ENCODE data around the gene NHSL2. TPM values are rescaled to one million over a fixed set of nuclear protein-coding genes. Genes with fewer than 3 reads are reported as not detected.
"Not testable (repeated sequence)": the region's sequence is repeated elsewhere in the genome, so short reads cannot be mapped to it uniquely, and the experiment has no call there.

Gene NHSL2
- total RNA-seq, 1 donor from 2014 or later, result 4.7 TPM

DNA sequence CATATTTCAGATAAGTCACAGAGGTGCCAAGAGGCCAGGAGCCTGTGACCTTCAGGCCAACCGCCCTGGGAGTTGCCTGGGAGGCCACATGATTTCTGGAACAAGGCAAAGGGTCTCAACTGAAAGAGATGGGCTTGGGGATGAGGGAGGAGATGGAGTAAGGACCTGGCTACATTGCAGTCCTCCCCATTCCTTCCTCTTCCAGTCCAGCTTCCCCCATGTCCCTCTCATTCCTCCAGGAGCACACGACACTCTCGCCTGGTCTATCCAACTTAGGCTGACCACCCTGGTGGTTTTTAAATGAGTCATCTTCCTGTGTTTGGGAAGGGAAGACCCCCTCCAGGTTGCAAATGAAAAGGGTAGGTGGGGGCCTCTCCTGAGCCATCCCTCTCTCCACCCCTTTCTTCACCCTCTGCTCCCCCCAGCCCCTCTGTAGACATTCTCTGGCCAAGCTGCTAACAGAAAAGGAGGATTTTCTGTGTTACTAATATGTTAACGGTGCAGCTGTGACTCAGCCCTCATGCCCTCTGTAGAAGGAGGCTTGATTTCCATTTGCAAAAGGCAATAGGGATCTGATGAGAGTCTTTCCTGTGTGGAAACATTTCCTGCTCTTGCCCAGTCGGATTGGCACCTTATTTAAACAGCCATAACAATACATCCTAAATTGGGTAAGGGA is 141.9 kb downstream of the NHSL2 start:
- H3K36me3 ChIP-seq (ENCODE audit: control insufficient read depth in 3 of 3, insufficient read depth in 3 of 3, low read length in 3 of 3), result no peaks in the 10 kb centered on the region
- no peak overlapping the region for H3K9ac ChIP-seq (ENCODE audit: low read depth in 1 of 3, low read length in 3 of 3)
- no peaks in the 10 kb centered on the region for H3K4me1 ChIP-seq (ENCODE audit: control insufficient read depth in 3 of 3, insufficient read depth in 3 of 3, low read length in 3 of 3)
- peaks cover 0 to 10% (median 0%) of the 10 kb centered on the region in 3 donors for H3K27me3 ChIP-seq (ENCODE audit: control insufficient read depth in 3 of 3, insufficient read depth in 3 of 3, low read length in 3 of 3)
- H3K4me3 ChIP-seq (ENCODE audit: low read length in 3 of 3), result no peak overlapping the region
- no peak overlapping the region for H3K27ac ChIP-seq (ENCODE audit: low read depth, low read length)
- no peaks in the 10 kb centered on the region for H3K9me3 ChIP-seq (ENCODE audit: control insufficient read depth in 3 of 3, low read length in 3 of 3)

GRCh38 chrX:72053508-72053907 is 142.9 kb downstream of the NHSL2 start:
- H3K27ac ChIP-seq (ENCODE audit: low read depth, low read length), result no peak overlapping the region
- H3K9ac ChIP-seq (ENCODE audit: low read depth in 1 of 3, low read length in 3 of 3), result no peak overlapping the region
- H3K4me3 ChIP-seq (ENCODE audit: low read length in 3 of 3), result no peak overlapping the region
- peaks cover 0 to 10% (median 0%) of the 10 kb centered on the region in 3 donors for H3K27me3 ChIP-seq (ENCODE audit: control insufficient read depth in 3 of 3, insufficient read depth in 3 of 3, low read length in 3 of 3)
- H3K36me3 ChIP-seq (ENCODE audit: control insufficient read depth in 3 of 3, insufficient read depth in 3 of 3, low read length in 3 of 3), result no peaks in the 10 kb centered on the region
- no peaks in the 10 kb centered on the region for H3K9me3 ChIP-seq (ENCODE audit: control insufficient read depth in 3 of 3, low read length in 3 of 3)
- H3K4me1 ChIP-seq (ENCODE audit: control insufficient read depth in 3 of 3, insufficient read depth in 3 of 3, low read length in 3 of 3), result no peaks in the 10 kb centered on the region

- Histone ChIP-seq H3K9ac (ENCODE audit: low read depth in 1 of 3, low read length in 3 of 3) (no peak overlapping the region), H3K4me3 (ENCODE audit: low read length in 3 of 3) (no peak overlapping the region), H3K27ac (ENCODE audit: low read depth, low read length) (no peak overlapping the region), H3K27me3 (ENCODE audit: control insufficient read depth in 3 of 3, insufficient read depth in 3 of 3, low read length in 3 of 3) (peaks cover 0 to 10% (median 0%) of the 10 kb centered on the region in 3 donors), H3K36me3 (ENCODE audit: control insufficient read depth in 3 of 3, insufficient read depth in 3 of 3, low read length in 3 of 3) (no peaks in the 10 kb centered on the region), H3K4me1 (ENCODE audit: control insufficient read depth in 3 of 3, insufficient read depth in 3 of 3, low read length in 3 of 3) (peaks cover 0 to 2% (median 0%) of the 10 kb centered on the region in 3 donors), H3K9me3 (ENCODE audit: control insufficient read depth in 3 of 3, low read length in 3 of 3) (no peaks in the 10 kb centered on the region)
These were observed 144.3 kb downstream of the NHSL2 start for GRCh38 chrX:72054779-72055489.

DNA sequence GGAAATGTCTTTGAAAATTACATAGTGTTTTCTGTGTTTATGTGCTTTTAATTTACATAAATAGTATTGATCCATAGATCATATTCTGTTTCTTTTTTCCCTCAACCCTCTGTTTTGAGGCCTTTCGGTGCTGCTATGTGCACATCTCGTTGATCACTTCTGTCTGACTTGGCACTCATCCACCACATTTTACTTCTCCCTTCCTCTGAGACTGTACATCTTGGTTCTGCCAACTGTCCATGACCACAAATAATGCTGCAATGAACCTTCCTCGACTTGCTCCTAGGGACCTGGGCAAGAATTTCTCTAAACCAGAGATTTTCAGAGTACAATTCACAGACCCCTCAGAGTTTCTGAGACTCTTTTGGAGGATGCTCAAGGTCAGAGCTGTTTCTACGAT is 146.7 kb downstream of the NHSL2 start:
- no peak overlapping the region for H3K9ac ChIP-seq (ENCODE audit: low read depth in 1 of 3, low read length in 3 of 3)
- no peaks in the 10 kb centered on the region for H3K36me3 ChIP-seq (ENCODE audit: control insufficient read depth in 3 of 3, insufficient read depth in 3 of 3, low read length in 3 of 3)
- peaks cover 0 to 2% (median 2%) of the 10 kb centered on the region in 3 donors for H3K4me1 ChIP-seq (ENCODE audit: control insufficient read depth in 3 of 3, insufficient read depth in 3 of 3, low read length in 3 of 3)
- H3K27me3 ChIP-seq (ENCODE audit: control insufficient read depth in 3 of 3, insufficient read depth in 3 of 3, low read length in 3 of 3), result peaks cover 0 to 8% (median 0%) of the 10 kb centered on the region in 3 donors
- no peak overlapping the region for H3K27ac ChIP-seq (ENCODE audit: low read depth, low read length)
- H3K4me3 ChIP-seq (ENCODE audit: low read length in 3 of 3), result no peak overlapping the region
- H3K9me3 ChIP-seq (ENCODE audit: control insufficient read depth in 3 of 3, low read length in 3 of 3), result no peaks in the 10 kb centered on the region

GRCh38 chrX:72057849-72058248 is 147.2 kb downstream of the NHSL2 start:
- Histone ChIP-seq H3K4me1 (ENCODE audit: control insufficient read depth in 3 of 3, insufficient read depth in 3 of 3, low read length in 3 of 3) (peaks cover 0 to 2% (median 2%) of the 10 kb centered on the region in 3 donors), H3K27me3 (ENCODE audit: control insufficient read depth in 3 of 3, insufficient read depth in 3 of 3, low read length in 3 of 3) (peaks cover 0 to 8% (median 0%) of the 10 kb centered on the region in 3 donors), H3K27ac (ENCODE audit: low read depth, low read length) (no peak overlapping the region), H3K9me3 (ENCODE audit: control insufficient read depth in 3 of 3, low read length in 3 of 3) (no peaks in the 10 kb centered on the region), H3K36me3 (ENCODE audit: control insufficient read depth in 3 of 3, insufficient read depth in 3 of 3, low read length in 3 of 3) (no peaks in the 10 kb centered on the region), H3K9ac (ENCODE audit: low read depth in 1 of 3, low read length in 3 of 3) (no peak overlapping the region), H3K4me3 (ENCODE audit: low read length in 3 of 3) (no peak overlapping the region)

DNA sequence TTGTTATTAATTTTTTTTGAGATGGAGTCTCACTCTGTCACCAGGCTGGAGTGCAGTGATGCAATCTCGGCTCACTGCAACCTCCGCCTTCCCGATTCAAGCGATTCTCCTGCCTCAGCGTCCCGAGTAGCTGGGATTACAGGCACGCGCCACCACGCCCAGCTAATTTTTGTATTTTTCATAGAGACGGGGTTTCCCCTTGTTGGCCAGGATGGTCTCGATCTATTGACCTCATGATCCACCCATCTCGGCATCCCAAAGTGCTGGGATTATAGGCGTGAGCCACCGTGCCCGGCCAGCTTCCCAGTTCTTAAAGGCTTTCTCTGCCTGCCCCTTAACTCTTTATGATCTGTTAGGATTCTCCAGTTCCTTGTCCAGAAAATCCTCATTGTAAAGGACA is 147.7 kb downstream of the NHSL2 start:
- not testable (repeated sequence) for H3K9me3 ChIP-seq (ENCODE audit: control insufficient read depth in 3 of 3, low read length in 3 of 3); H3K9ac ChIP-seq (ENCODE audit: low read depth in 1 of 3, low read length in 3 of 3); H3K4me1 ChIP-seq (ENCODE audit: control insufficient read depth in 3 of 3, insufficient read depth in 3 of 3, low read length in 3 of 3); H3K4me3 ChIP-seq (ENCODE audit: low read length in 3 of 3); H3K27ac ChIP-seq (ENCODE audit: low read depth, low read length); H3K27me3 ChIP-seq (ENCODE audit: control insufficient read depth in 3 of 3, insufficient read depth in 3 of 3, low read length in 3 of 3); H3K36me3 ChIP-seq (ENCODE audit: control insufficient read depth in 3 of 3, insufficient read depth in 3 of 3, low read length in 3 of 3)

GRCh38 chrX:72060196-72060920 is 149.7 kb downstream of the NHSL2 start:
- no peak overlapping the region for H3K4me3 ChIP-seq (ENCODE audit: low read length in 3 of 3)
- H3K9me3 ChIP-seq (ENCODE audit: control insufficient read depth in 3 of 3, low read length in 3 of 3), result no peaks in the 10 kb centered on the region
- peaks cover 0 to 7% (median 2%) of the 10 kb centered on the region in 3 donors for H3K4me1 ChIP-seq (ENCODE audit: control insufficient read depth in 3 of 3, insufficient read depth in 3 of 3, low read length in 3 of 3)
- H3K36me3 ChIP-seq (ENCODE audit: control insufficient read depth in 3 of 3, insufficient read depth in 3 of 3, low read length in 3 of 3), result no peaks in the 10 kb centered on the region
- H3K9ac ChIP-seq (ENCODE audit: low read depth in 1 of 3, low read length in 3 of 3), result no peak overlapping the region
- no peak overlapping the region for H3K27ac ChIP-seq (ENCODE audit: low read depth, low read length)
- no peaks in the 10 kb centered on the region for H3K27me3 ChIP-seq (ENCODE audit: control insufficient read depth in 3 of 3, insufficient read depth in 3 of 3, low read length in 3 of 3)

DNA sequence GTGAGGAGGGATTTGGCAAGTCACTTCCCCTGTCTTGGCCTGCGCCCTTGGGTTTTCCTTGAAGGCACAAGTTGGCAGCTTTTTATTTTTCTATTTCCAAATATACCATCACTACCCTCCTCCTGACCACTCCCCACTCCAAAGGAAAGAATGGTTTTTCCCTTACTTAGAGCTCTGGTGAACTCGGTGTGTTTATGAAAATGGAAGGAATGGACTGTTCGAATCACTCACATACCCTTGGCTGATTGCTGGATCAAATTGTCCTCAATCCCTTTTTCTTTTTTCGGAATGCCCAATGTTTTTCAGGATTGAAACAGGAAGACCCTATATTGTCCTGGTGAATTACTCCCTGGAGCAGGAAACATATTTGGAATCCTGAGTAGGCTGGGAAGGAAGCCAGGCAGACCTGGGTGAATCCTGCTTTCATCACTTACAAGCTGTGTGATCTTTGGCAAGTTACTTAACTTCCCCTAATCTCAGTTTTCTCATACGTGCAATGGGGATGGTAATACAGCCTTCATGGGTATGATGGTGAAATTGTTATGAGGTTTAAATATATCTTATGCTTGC is 150.4 kb downstream of the NHSL2 start:
- Histone ChIP-seq H3K27me3 (ENCODE audit: control insufficient read depth in 3 of 3, insufficient read depth in 3 of 3, low read length in 3 of 3) (no peaks in the 10 kb centered on the region), H3K27ac (ENCODE audit: low read depth, low read length) (no peak overlapping the region), H3K9ac (ENCODE audit: low read depth in 1 of 3, low read length in 3 of 3) (no peak overlapping the region), H3K9me3 (ENCODE audit: control insufficient read depth in 3 of 3, low read length in 3 of 3) (no peaks in the 10 kb centered on the region), H3K36me3 (ENCODE audit: control insufficient read depth in 3 of 3, insufficient read depth in 3 of 3, low read length in 3 of 3) (no peaks in the 10 kb centered on the region), H3K4me1 (ENCODE audit: control insufficient read depth in 3 of 3, insufficient read depth in 3 of 3, low read length in 3 of 3) (peaks cover 0 to 7% (median 2%) of the 10 kb centered on the region in 3 donors), H3K4me3 (ENCODE audit: low read length in 3 of 3) (no peak overlapping the region)

DNA sequence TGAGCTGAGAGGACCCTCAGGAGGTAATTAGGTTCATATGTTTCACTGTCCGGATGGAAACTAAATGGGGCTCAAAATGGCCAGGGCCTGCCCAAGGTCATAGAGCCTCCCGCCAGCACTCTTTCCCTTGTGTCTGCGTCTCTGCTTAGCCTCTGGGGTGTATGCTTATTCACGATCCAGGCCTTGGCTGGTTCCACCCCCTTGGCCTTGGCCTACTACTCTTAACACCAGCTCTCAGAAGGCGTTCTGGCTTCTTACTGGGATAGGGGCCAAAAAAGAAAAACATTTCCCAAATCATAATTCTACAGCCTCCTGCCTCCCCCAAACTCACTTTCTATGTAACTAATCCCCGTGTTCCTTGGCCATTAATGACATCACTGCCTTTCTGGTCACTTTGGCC is 152.3 kb downstream of the NHSL2 start:
- H3K27me3 ChIP-seq (ENCODE audit: control insufficient read depth in 3 of 3, insufficient read depth in 3 of 3, low read length in 3 of 3), result peaks cover 0 to 3% (median 0%) of the 10 kb centered on the region in 3 donors
- H3K27ac ChIP-seq (ENCODE audit: low read depth, low read length), result no peak overlapping the region
- no peaks in the 10 kb centered on the region for H3K9me3 ChIP-seq (ENCODE audit: control insufficient read depth in 3 of 3, low read length in 3 of 3)

More for the DNA sequence above, 152.3 kb downstream of the NHSL2 start:
- peaks cover under 1 to 7% (median 2%) of the 10 kb centered on the region in 3 donors for H3K4me1 ChIP-seq (ENCODE audit: control insufficient read depth in 3 of 3, insufficient read depth in 3 of 3, low read length in 3 of 3)
- no peaks in the 10 kb centered on the region for H3K36me3 ChIP-seq (ENCODE audit: control insufficient read depth in 3 of 3, insufficient read depth in 3 of 3, low read length in 3 of 3)
- no peak overlapping the region for H3K4me3 ChIP-seq (ENCODE audit: low read length in 3 of 3)
- H3K9ac ChIP-seq (ENCODE audit: low read depth in 1 of 3, low read length in 3 of 3), result no peak overlapping the region
